ENCODE data around the gene SH3RF3.

The SH3RF3 gene

DNA sequence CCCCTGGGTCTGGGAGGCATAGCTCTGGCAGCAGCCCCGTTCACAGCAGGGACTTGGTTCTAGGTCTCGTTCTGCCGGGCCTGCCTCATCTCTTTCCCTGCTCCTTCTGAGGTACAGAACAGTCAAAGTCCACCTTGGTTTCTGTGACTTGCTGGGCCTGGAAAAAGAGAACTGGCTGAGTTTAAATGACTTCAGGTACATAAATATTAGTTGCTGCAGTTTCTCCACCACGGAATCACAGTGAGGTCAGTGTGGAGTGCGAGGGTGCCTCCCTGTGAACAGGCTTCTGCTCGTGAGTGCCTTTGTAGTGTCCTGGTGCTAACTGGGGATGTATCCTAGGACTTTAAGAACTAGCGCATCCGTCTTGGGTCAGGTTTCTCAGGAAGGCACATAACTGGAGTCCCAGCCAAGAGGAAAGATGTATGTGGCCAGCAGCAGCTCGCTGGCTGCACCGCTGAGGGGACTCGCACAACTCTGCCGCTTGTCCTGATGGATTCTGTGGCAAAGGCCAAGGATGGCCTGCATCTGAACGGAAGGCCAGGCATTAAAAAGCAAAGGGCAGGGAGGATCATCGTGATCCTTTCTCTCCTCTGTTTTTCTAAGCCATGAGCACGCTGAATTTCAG, 188.6 kb downstream of the SH3RF3 start:
- H3K79me2 ChIP-seq (ENCODE audit: control insufficient read depth, insufficient read depth, low read length, poor library complexity): no peaks in the 10 kb centered on the region
- no peaks in the 10 kb centered on the region for H3K36me3 ChIP-seq (ENCODE audit: control insufficient read depth in 1 of 2, insufficient read depth in 2 of 2, low read length in 2 of 2)
- no peak overlapping the region for H2BK12ac ChIP-seq (ENCODE audit: low read length)
- H4K12ac ChIP-seq (ENCODE audit: low read depth, low read length): no peak overlapping the region
- no peak overlapping the region for H3K18ac ChIP-seq (ENCODE audit: low read length)
- peaks cover 2% of the 10 kb centered on the region for H3K9me3 ChIP-seq (ENCODE audit: insufficient read depth, low read depth, low read length)
- no peak overlapping the region for H2AFZ ChIP-seq (ENCODE audit: insufficient read depth, low read length, poor library complexity)
- no peaks in the 10 kb centered on the region for H3K4me1 ChIP-seq (ENCODE audit: control insufficient read depth in 1 of 2, insufficient read depth in 2 of 2, low read length in 2 of 2)
- no peaks in the 10 kb centered on the region for H3K27me3 ChIP-seq (ENCODE audit: insufficient read depth, low read length)
- H3K27ac ChIP-seq (ENCODE audit: low read depth, low read length): no peak overlapping the region
- no peak overlapping the region for H3K23ac ChIP-seq (ENCODE audit: low read length)
- no peak for DNase-seq
- no peak overlapping the region for H2BK5ac ChIP-seq (ENCODE audit: low read depth, low read length, poor library complexity)
- H3K9ac ChIP-seq (ENCODE audit: low read length): no peak overlapping the region
- no peak overlapping the region for H2BK120ac ChIP-seq (ENCODE audit: insufficient read depth, low read length, poor library complexity)
- H3K4me2 ChIP-seq (ENCODE audit: low read length): no peak overlapping the region
- no peak overlapping the region for H4K91ac ChIP-seq (ENCODE audit: low read depth, low read length)
- no peak overlapping the region for H4K8ac ChIP-seq (ENCODE audit: low read depth, low read length)
- H2AK5ac ChIP-seq (ENCODE audit: low read length): no peak overlapping the region
- H3K4me3 ChIP-seq (ENCODE audit: low read depth, low read length): no peak overlapping the region
- no peaks in the 10 kb centered on the region for H3K79me1 ChIP-seq (ENCODE audit: low read length)
- no CpG with 5 or more reads among the region's 15 CpGs for WGBS (ENCODE audit: extremely low coverage, insufficient coverage, insufficient read length)
- no peak overlapping the region for H3K14ac ChIP-seq (ENCODE audit: low read length)
- H3K4ac ChIP-seq (ENCODE audit: low read depth, low read length): no peak overlapping the region

DNA sequence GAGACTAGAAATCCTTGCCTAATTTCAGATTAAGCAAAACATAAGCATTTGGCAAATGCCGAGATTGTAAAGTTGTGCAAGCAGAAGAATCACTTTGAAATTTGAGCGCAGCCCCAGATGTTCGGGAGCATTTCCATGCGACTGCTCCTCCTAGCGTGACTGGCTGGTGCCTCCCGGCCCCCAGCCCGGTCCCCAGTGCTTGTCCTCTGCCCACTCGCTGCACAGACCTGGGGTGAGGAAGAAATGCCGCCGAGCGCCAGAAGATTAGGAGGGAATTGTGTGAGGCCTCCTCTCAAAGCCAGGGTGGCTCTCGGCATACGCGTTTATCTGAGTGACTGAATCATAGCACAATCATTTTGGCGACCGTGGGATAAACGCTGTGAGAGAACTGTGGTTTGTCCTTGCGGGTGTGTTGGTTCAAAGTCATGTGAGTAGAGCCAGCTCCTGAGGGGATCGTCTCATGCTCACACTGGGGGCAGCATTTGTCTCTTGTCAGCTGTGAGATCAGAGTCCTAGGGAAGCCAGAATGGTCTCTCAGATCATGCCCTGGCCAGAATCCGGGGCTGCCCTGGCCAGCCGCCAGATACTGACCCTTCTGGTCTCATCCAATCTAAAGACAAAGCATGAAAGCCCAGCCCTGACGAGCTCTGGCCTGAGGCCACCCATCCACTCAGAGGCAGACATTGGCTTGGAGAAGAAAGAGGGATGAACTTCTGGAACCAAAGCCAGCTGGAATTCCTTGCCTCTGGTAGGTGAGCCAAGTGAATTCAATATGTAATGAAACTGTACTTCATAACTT, 189.3 kb downstream of the SH3RF3 start:
- Histone ChIP-seq H2AFZ (ENCODE audit: insufficient read depth, low read length, poor library complexity) (no peak overlapping the region), H3K27me3 (ENCODE audit: insufficient read depth, low read length) (no peaks in the 10 kb centered on the region), H3K36me3 (ENCODE audit: control insufficient read depth in 1 of 2, insufficient read depth in 2 of 2, low read length in 2 of 2) (no peaks in the 10 kb centered on the region), H4K91ac (ENCODE audit: low read depth, low read length) (no peak overlapping the region), H3K4me3 (ENCODE audit: low read depth, low read length) (no peak overlapping the region), H3K9me3 (ENCODE audit: insufficient read depth, low read depth, low read length) (peaks cover 2% of the 10 kb centered on the region), H3K18ac (ENCODE audit: low read length) (no peak overlapping the region), H2AK5ac (ENCODE audit: low read length) (no peak overlapping the region), H3K23ac (ENCODE audit: low read length) (no peak overlapping the region), H3K4me2 (ENCODE audit: low read length) (no peak overlapping the region), H3K9ac (ENCODE audit: low read length) (no peak overlapping the region), H4K8ac (ENCODE audit: low read depth, low read length) (no peak overlapping the region), H2BK12ac (ENCODE audit: low read length) (no peak overlapping the region), H4K12ac (ENCODE audit: low read depth, low read length) (no peak overlapping the region), H3K4ac (ENCODE audit: low read depth, low read length) (no peak overlapping the region), H3K27ac (ENCODE audit: low read depth, low read length) (no peak overlapping the region), H3K14ac (ENCODE audit: low read length) (no peak overlapping the region), H3K4me1 (ENCODE audit: control insufficient read depth in 1 of 2, insufficient read depth in 2 of 2, low read length in 2 of 2) (no peaks in the 10 kb centered on the region), H3K79me2 (ENCODE audit: control insufficient read depth, insufficient read depth, low read length, poor library complexity) (no peaks in the 10 kb centered on the region), H2BK5ac (ENCODE audit: low read depth, low read length, poor library complexity) (no peak overlapping the region), H2BK120ac (ENCODE audit: insufficient read depth, low read length, poor library complexity) (no peak overlapping the region), H3K79me1 (ENCODE audit: low read length) (no peaks in the 10 kb centered on the region)
- DNase-seq: peak; percentile 5 to 69
- WGBS (ENCODE audit: extremely low coverage, insufficient coverage, insufficient read length): no CpG with 5 or more reads among the region's 22 CpGs

- Histone ChIP-seq H3K79me2 (ENCODE audit: control insufficient read depth, insufficient read depth, low read length, poor library complexity) (no peaks in the 10 kb centered on the region), H3K23ac (ENCODE audit: low read length) (peak overlapping the region; percentile 58), H2AFZ (ENCODE audit: insufficient read depth, low read length, poor library complexity) (no peak overlapping the region), H4K91ac (ENCODE audit: low read depth, low read length) (no peak overlapping the region), H4K12ac (ENCODE audit: low read depth, low read length) (no peak overlapping the region), H4K8ac (ENCODE audit: low read depth, low read length) (no peak overlapping the region), H3K14ac (ENCODE audit: low read length) (no peak overlapping the region), H2BK12ac (ENCODE audit: low read length) (no peak overlapping the region), H3K9me3 (ENCODE audit: insufficient read depth, low read depth, low read length) (peaks cover 2% of the 10 kb centered on the region), H2AK5ac (ENCODE audit: low read length) (no peak overlapping the region), H3K18ac (ENCODE audit: low read length) (no peak overlapping the region), H3K4me2 (ENCODE audit: low read length) (no peak overlapping the region), H3K79me1 (ENCODE audit: low read length) (no peaks in the 10 kb centered on the region), H3K27me3 (ENCODE audit: insufficient read depth, low read length) (no peaks in the 10 kb centered on the region), H3K9ac (ENCODE audit: low read length) (no peak overlapping the region), H3K4me3 (ENCODE audit: low read depth, low read length) (no peak overlapping the region), H3K36me3 (ENCODE audit: control insufficient read depth in 1 of 2, insufficient read depth in 2 of 2, low read length in 2 of 2) (no peaks in the 10 kb centered on the region), H2BK120ac (ENCODE audit: insufficient read depth, low read length, poor library complexity) (no peak overlapping the region), H3K4me1 (ENCODE audit: control insufficient read depth in 1 of 2, insufficient read depth in 2 of 2, low read length in 2 of 2) (no peaks in the 10 kb centered on the region), H2BK5ac (ENCODE audit: low read depth, low read length, poor library complexity) (no peak overlapping the region), H3K27ac (ENCODE audit: low read depth, low read length) (no peak overlapping the region), H3K4ac (ENCODE audit: low read depth, low read length) (no peak overlapping the region)
- DNase-seq: no peak
- no CpG with 5 or more reads among the region's 4 CpGs for WGBS (ENCODE audit: extremely low coverage, insufficient coverage, insufficient read length)
Observed at GRCh38 chr2:109318949-109319342, 189.9 kb downstream of the SH3RF3 start.

- H3K36me3 ChIP-seq (ENCODE audit: control insufficient read depth in 1 of 2, insufficient read depth in 2 of 2, low read length in 2 of 2): no peaks in the 10 kb centered on the region
- H2BK5ac ChIP-seq (ENCODE audit: low read depth, low read length, poor library complexity): no peak overlapping the region
- H3K9ac ChIP-seq (ENCODE audit: low read length): no peak overlapping the region
- H3K18ac ChIP-seq (ENCODE audit: low read length): no peak overlapping the region
- H4K8ac ChIP-seq (ENCODE audit: low read depth, low read length): no peak overlapping the region
- no peaks in the 10 kb centered on the region for H3K79me1 ChIP-seq (ENCODE audit: low read length)
- H3K23ac ChIP-seq (ENCODE audit: low read length): no peak overlapping the region
- H3K4me2 ChIP-seq (ENCODE audit: low read length): no peak overlapping the region
- peaks cover 2% of the 10 kb centered on the region for H3K9me3 ChIP-seq (ENCODE audit: insufficient read depth, low read depth, low read length)
- no peak overlapping the region for H3K4me3 ChIP-seq (ENCODE audit: low read depth, low read length)
- no peak overlapping the region for H2BK120ac ChIP-seq (ENCODE audit: insufficient read depth, low read length, poor library complexity)
- H2AFZ ChIP-seq (ENCODE audit: insufficient read depth, low read length, poor library complexity): no peak overlapping the region
- H3K27me3 ChIP-seq (ENCODE audit: insufficient read depth, low read length): no peaks in the 10 kb centered on the region
- no peak overlapping the region for H2AK5ac ChIP-seq (ENCODE audit: low read length)
- H3K14ac ChIP-seq (ENCODE audit: low read length): no peak overlapping the region
- no peak overlapping the region for H4K91ac ChIP-seq (ENCODE audit: low read depth, low read length)
- no peaks in the 10 kb centered on the region for H3K4me1 ChIP-seq (ENCODE audit: control insufficient read depth in 1 of 2, insufficient read depth in 2 of 2, low read length in 2 of 2)
- no peak overlapping the region for H4K12ac ChIP-seq (ENCODE audit: low read depth, low read length)
- H3K4ac ChIP-seq (ENCODE audit: low read depth, low read length): no peak overlapping the region
- WGBS (ENCODE audit: extremely low coverage, insufficient coverage, insufficient read length): no CpG with 5 or more reads among the region's 13 CpGs
- no peak overlapping the region for H3K27ac ChIP-seq (ENCODE audit: low read depth, low read length)
- DNase-seq: peak in 1 of 2 donors; percentile 8
- no peak overlapping the region for H2BK12ac ChIP-seq (ENCODE audit: low read length)
- no peaks in the 10 kb centered on the region for H3K79me2 ChIP-seq (ENCODE audit: control insufficient read depth, insufficient read depth, low read length, poor library complexity)
Observed at GRCh38 chr2:109320195-109320922, 191.4 kb downstream of the SH3RF3 start.

Data from trophoblast cell (in vitro differentiated cells and primary cell).